DND-41 (cell line): ENCODE results near the gene PLA2G15.

Experiments used
- ATAC-seq: fragments of 200-7000 bp; cut with Tn5 transposase; 3 replicates; pipeline ENCODE4 v1.9.1; 2021; ENCODE audit warnings: low read depth; ENCODE audit not compliant: insufficient read depth
- DNase-seq: peaks from one replicate; pipeline ENCODE4 v3.0.0-alpha.2; 2020
- H2AFZ ChIP-seq: 2 replicates; pipeline ENCODE4 v1.6.0; 2012; ENCODE audit warnings: low read depth, low read length
- H3K27ac ChIP-seq: 2 replicates; pipeline ENCODE4 v1.5.1; 2012; ENCODE audit warnings: low read length, inconsistent platforms
- H3K27me3 ChIP-seq: fragments of 200-600 bp; sonication (generic); 2 replicates; pipeline ENCODE4 v1.6.0; 2012; ENCODE audit warnings: low read length, mild to moderate bottlenecking, inconsistent platforms; ENCODE audit not compliant: insufficient read depth, poor library complexity
- H3K36me3 ChIP-seq: 2 replicates; pipeline ENCODE4 v1.5.1; 2012; ENCODE audit warnings: low read length, inconsistent platforms; ENCODE audit not compliant: insufficient read depth
- H3K4me1 ChIP-seq: 2 replicates; pipeline ENCODE4 v1.5.1; 2012; ENCODE audit warnings: mild to moderate bottlenecking, low read length; ENCODE audit not compliant: insufficient read depth
- H3K4me2 ChIP-seq: 2 replicates; pipeline ENCODE4 v1.6.0; 2012; ENCODE audit warnings: mild to moderate bottlenecking, moderate library complexity, low read length, inconsistent platforms; ENCODE audit not compliant: insufficient read depth
- H3K4me3 ChIP-seq, 2 experiments: fragments of 200-600 bp in 1 of 2; shearing (Covaris generic) in 1 of 2; 2 replicates each; pipeline ENCODE4 v1.5.1; 2012 to 2016; ENCODE audit warnings: inconsistent platforms in 2 of 2, low read length in 2 of 2, mild to moderate bottlenecking in 2 of 2, low read depth in 1 of 2, moderate library complexity in 1 of 2
- H3K79me2 ChIP-seq: 2 replicates; pipeline ENCODE4 v1.6.0; 2012; ENCODE audit warnings: low read length, inconsistent platforms; ENCODE audit not compliant: insufficient read depth
- H3K9ac ChIP-seq: 2 replicates; pipeline ENCODE4 v1.6.0; 2012; ENCODE audit warnings: low read depth, mild to moderate bottlenecking, inconsistent platforms, low read length, moderate library complexity
- H3K9me3 ChIP-seq: 2 replicates; pipeline ENCODE4 v1.5.1; 2012; ENCODE audit warnings: low read length, moderate library complexity, mild to moderate bottlenecking, inconsistent platforms; ENCODE audit not compliant: insufficient read depth, severe bottlenecking
- H4K20me1 ChIP-seq: 2 replicates; pipeline ENCODE4 v1.6.0; 2012; ENCODE audit warnings: low read length; ENCODE audit not compliant: insufficient read depth
- CTCF ChIP-seq: IDR thresholded peaks from 2 replicates; pipeline ENCODE4 v1.5.1; 2012; ENCODE audit warnings: borderline replicate concordance, low read length, moderate library complexity, mild to moderate bottlenecking; ENCODE audit not compliant: poor library complexity, severe bottlenecking; ENCODE audit errors: extremely low read depth
- EZH2 ChIP-seq: IDR thresholded peaks from 3 replicates; pipeline ENCODE4 v1.6.1; 2012; ENCODE audit warnings: borderline replicate concordance, low read depth, mild to moderate bottlenecking, moderate library complexity, low read length, inconsistent platforms; ENCODE audit not compliant: severe bottlenecking

PLA2G15 gene

GRCh38 chr16:68281368-68282063 is 36.3 kb downstream of the PLA2G15 start:
- Histone ChIP-seq H3K27ac (no peak overlapping the region), H4K20me1 (peaks cover 18% of the 10 kb centered on the region; the same call in 1 of the 2 replicates), H3K4me2 (no peak overlapping the region), H3K36me3 (peaks cover 70% of the 10 kb centered on the region), H3K9ac (no peak overlapping the region), H3K27me3 (no peaks in the 10 kb centered on the region), H3K79me2 (peaks cover 93% of the 10 kb centered on the region), H3K4me3 (no peak overlapping the region), H3K9me3 (no peaks in the 10 kb centered on the region), H3K4me1 (peaks cover 40% of the 10 kb centered on the region), H2AFZ (no peak overlapping the region)
- ATAC-seq, result peak; percentile 62
- TF ChIP-seq CTCF (no peak), EZH2 (no peak)
- DNase-seq, result peak; percentile 53

GRCh38 chr16:68282064-68282452 is 36.9 kb downstream of the PLA2G15 start:
- Histone ChIP-seq H2AFZ (no peak overlapping the region), H3K79me2 (peaks cover 93% of the 10 kb centered on the region), H3K4me1 (peaks cover 40% of the 10 kb centered on the region), H3K36me3 (peaks cover 71% of the 10 kb centered on the region), H3K4me2 (no peak overlapping the region), H4K20me1 (peaks cover 21% of the 10 kb centered on the region; the same call in 1 of the 2 replicates), H3K27ac (no peak overlapping the region), H3K4me3 (no peak overlapping the region), H3K27me3 (no peaks in the 10 kb centered on the region), H3K9me3 (no peaks in the 10 kb centered on the region), H3K9ac (no peak overlapping the region)
- ATAC-seq (no peak), DNase-seq (no peak)
- TF ChIP-seq EZH2 (no peak), CTCF (no peak)

GRCh38 chr16:68283346-68283745 is 38.2 kb downstream of the PLA2G15 start:
- H3K4me1 ChIP-seq, result peaks cover 46% of the 10 kb centered on the region
- H3K27ac ChIP-seq, result peak overlapping the region; percentile 39; the same call in 1 of the 2 replicates
- H4K20me1 ChIP-seq, result peaks cover 29% of the 10 kb centered on the region

More at GRCh38 chr16:68283346-68283745, 38.2 kb downstream of the PLA2G15 start:
- Histone ChIP-seq H3K79me2 (peaks cover 94% of the 10 kb centered on the region), H3K4me3 (no peak overlapping the region), H3K36me3 (peaks cover 80% of the 10 kb centered on the region), H3K9ac (no peak overlapping the region), H3K4me2 (no peak overlapping the region), H3K9me3 (no peaks in the 10 kb centered on the region), H3K27me3 (no peaks in the 10 kb centered on the region), H2AFZ (no peak overlapping the region)
- DNase-seq, result no peak
- no peak for ATAC-seq
- TF ChIP-seq EZH2 (no peak), CTCF (no peak)
